ENCODE data around the gene APLF.

The APLF gene

DNA sequence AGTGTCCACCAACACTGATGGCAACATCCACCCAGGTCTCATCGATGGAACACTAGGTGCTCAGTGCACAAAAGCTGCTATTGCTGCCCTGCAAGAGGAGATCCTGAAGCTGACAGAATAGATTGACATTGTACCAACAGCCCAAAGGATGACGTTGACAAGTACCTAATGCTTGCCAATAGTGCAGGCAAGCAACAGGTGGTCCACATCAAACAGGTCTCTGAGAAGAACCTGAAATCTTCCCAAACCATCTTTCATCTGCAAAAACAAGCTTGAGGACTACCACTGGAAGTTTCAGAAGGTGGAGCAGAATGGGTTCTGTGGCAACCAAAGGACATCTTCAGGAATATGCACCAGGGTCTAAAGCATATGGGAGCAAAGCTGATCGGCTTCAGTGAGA lies 160.2 kb downstream of the APLF start:
- H3K4me3 ChIP-seq (ENCODE audit: low read depth, low read length): no peak overlapping the region
- TF ChIP-seq, protein P1, sequence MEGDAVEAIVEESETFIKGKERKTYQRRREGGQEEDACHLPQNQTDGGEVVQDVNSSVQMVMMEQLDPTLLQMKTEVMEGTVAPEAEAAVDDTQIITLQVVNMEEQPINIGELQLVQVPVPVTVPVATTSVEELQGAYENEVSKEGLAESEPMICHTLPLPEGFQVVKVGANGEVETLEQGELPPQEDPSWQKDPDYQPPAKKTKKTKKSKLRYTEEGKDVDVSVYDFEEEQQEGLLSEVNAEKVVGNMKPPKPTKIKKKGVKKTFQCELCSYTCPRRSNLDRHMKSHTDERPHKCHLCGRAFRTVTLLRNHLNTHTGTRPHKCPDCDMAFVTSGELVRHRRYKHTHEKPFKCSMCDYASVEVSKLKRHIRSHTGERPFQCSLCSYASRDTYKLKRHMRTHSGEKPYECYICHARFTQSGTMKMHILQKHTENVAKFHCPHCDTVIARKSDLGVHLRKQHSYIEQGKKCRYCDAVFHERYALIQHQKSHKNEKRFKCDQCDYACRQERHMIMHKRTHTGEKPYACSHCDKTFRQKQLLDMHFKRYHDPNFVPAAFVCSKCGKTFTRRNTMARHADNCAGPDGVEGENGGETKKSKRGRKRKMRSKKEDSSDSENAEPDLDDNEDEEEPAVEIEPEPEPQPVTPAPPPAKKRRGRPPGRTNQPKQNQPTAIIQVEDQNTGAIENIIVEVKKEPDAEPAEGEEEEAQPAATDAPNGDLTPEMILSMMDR (IDR thresholded peaks at IDR 0.05; ENCODE audit: low read depth, low read length, missing control alignments): no peak
- no peak for DNase-seq (ENCODE audit: low read depth)
